Upper lobe of right lung (tissue), 1 donor: ENCODE data around the gene LURAP1L. TPM values are rescaled to one million over a fixed set of nuclear protein-coding genes. Genes with fewer than 3 reads are reported as not detected.

Experiments used
- ATAC-seq: fragments of 200-7000 bp; cut with Tn5 transposase; one replicate; pipeline ENCODE4 v1.9.1; 2020; ENCODE audit warnings: mild to moderate bottlenecking, moderate library complexity
- DNase-seq: peaks from one replicate; pipeline ENCODE4 v3.0.0-alpha.2; 2020
- H3K27ac ChIP-seq: fragments of 200-600 bp; one replicate; pipeline ENCODE4 v1.8.0; 2022
- H3K27me3 ChIP-seq: fragments of 200-600 bp; one replicate; pipeline ENCODE4 v1.8.0; 2022; ENCODE audit warnings: mild to moderate bottlenecking
- H3K36me3 ChIP-seq: fragments of 200-600 bp; one replicate; pipeline ENCODE4 v1.8.0; 2022
- H3K4me1 ChIP-seq: fragments of 200-600 bp; one replicate; pipeline ENCODE4 v1.8.0; 2022
- H3K4me3 ChIP-seq: fragments of 200-600 bp; one replicate; pipeline ENCODE4 v1.8.0; 2022; ENCODE audit warnings: mild to moderate bottlenecking
- H3K9me3 ChIP-seq: fragments of 200-600 bp; one replicate; pipeline ENCODE4 v1.8.0; 2022
- CTCF ChIP-seq: fragments of 200-600 bp; IDR thresholded peaks from one replicate; pipeline ENCODE4 v1.8.0; 2022; ENCODE audit warnings: antibody characterized with exemption
- intact Hi-C: fragments of 100-400 bp; cut with DNase I; formaldehyde crosslinking; loops from one replicate; pipeline ENCODE4 v1.11.0; 2022
- total RNA-seq: library from RNA; stranded (reverse); fragmentation: NEBNext Ultra II Directional; extraction: Animal tissue kit (Norgen Biotek cat#: 25700); gene quantifications from one replicate; pipeline ENCODE4 v1.2.1, GENCODE V29; 2021
- donor health status: DM: no; HTN: yes; CAD: no; lungs with severe emphysema.

Gene LURAP1L
- total RNA-seq, 1 donor from 2014 or later = 32.3 TPM

- peak; percentile 98 for ATAC-seq
- no peaks in the 10 kb centered on the region for H3K36me3 ChIP-seq
- intact Hi-C loops = no loop called here
- no peaks in the 10 kb centered on the region for H3K9me3 ChIP-seq
- H3K4me1 ChIP-seq = peaks cover 21% of the 10 kb centered on the region
- no peak overlapping the region for H3K4me3 ChIP-seq
- no peaks in the 10 kb centered on the region for H3K27me3 ChIP-seq
- peak; percentile 68 for DNase-seq
- H3K27ac ChIP-seq = peak overlapping the region; percentile 85
- TF ChIP-seq CTCF = no peak
Observed at GRCh38 chr9:12784461-12785259, 9.8 kb downstream of the LURAP1L start.

- DNase-seq = peak; percentile 68
Observed at GRCh38 chr9:12785260-12785770, 10.5 kb downstream of the LURAP1L start.

GRCh38 chr9:12785941-12786340 lies 11.1 kb downstream of the LURAP1L start:
- ATAC-seq = no peak
- no peaks in the 10 kb centered on the region for H3K27me3 ChIP-seq
- no peaks in the 10 kb centered on the region for H3K36me3 ChIP-seq
- no peak for DNase-seq
- no peaks in the 10 kb centered on the region for H3K9me3 ChIP-seq
- TF ChIP-seq CTCF = no peak
- H3K4me1 ChIP-seq = peaks cover 21% of the 10 kb centered on the region
- H3K4me3 ChIP-seq = no peak overlapping the region
- intact Hi-C loops = no loop called here
- peak overlapping the region; percentile 85 for H3K27ac ChIP-seq

More at GRCh38 chr9:12785260-12785770, 10.5 kb downstream of the LURAP1L start:
- intact Hi-C loops = no loop called here
- Histone ChIP-seq H3K27me3 (no peaks in the 10 kb centered on the region), H3K4me1 (peaks cover 21% of the 10 kb centered on the region), H3K9me3 (no peaks in the 10 kb centered on the region), H3K4me3 (no peak overlapping the region), H3K36me3 (no peaks in the 10 kb centered on the region), H3K27ac (peak overlapping the region; percentile 85)
- no peak for TF ChIP-seq CTCF
- ATAC-seq = peak; percentile 83

- DNase-seq (no peak), ATAC-seq (no peak)
- Histone ChIP-seq H3K4me1 (peaks cover 19% of the 10 kb centered on the region), H3K27me3 (no peaks in the 10 kb centered on the region), H3K36me3 (no peaks in the 10 kb centered on the region), H3K27ac (no peak overlapping the region), H3K9me3 (no peaks in the 10 kb centered on the region), H3K4me3 (no peak overlapping the region)
- no peak for TF ChIP-seq CTCF
- intact Hi-C loops = no loop called here
Observed at GRCh38 chr9:12790001-12790400, 15.2 kb downstream of the LURAP1L start.

GRCh38 chr9:12790883-12791282 lies 16.1 kb downstream of the LURAP1L start:
- DNase-seq = no peak
- no peak for TF ChIP-seq CTCF
- Histone ChIP-seq H3K9me3 (no peaks in the 10 kb centered on the region), H3K27ac (no peak overlapping the region), H3K27me3 (no peaks in the 10 kb centered on the region), H3K4me3 (no peak overlapping the region), H3K36me3 (no peaks in the 10 kb centered on the region), H3K4me1 (peaks cover 10% of the 10 kb centered on the region)
- intact Hi-C loops = no loop called here
- ATAC-seq = no peak
